Natural killer cell (primary cell): ENCODE measurements around the gene PTPRJ. TPM values are rescaled to one million over a fixed set of nuclear protein-coding genes. Genes with fewer than 3 reads are reported as not detected.

Experiments used
- ATAC-seq, 3 donors: fragments of 150-1000 bp in 2 of 3; fragments of 200-7000 bp in 1 of 3; cut with Tn5 transposase; 1 replicate in 1 of 3; 2 replicates in 2 of 3; pipeline ENCODE4 v1.10.0; 2021; ENCODE audit warnings: mild to moderate bottlenecking in 2 of 3, moderate library complexity in 2 of 3
- DNase-seq, 2 donors: peaks; one replicate each; pipeline versions ENCODE4 v3.0.0 to v3.0.0-alpha.2; 2013 to 2021; ENCODE audit warnings: mixed read lengths in 1 of 2
- H3K27ac ChIP-seq: one replicate; pipeline ENCODE4 v1.5.1; 2013; ENCODE audit warnings: mild to moderate bottlenecking, low read length
- H3K27me3 ChIP-seq: one replicate; pipeline ENCODE4 v1.6.1; 2013; ENCODE audit warnings: low read length; ENCODE audit not compliant: control insufficient read depth, insufficient read depth
- H3K36me3 ChIP-seq: one replicate; pipeline ENCODE4 v1.6.1; 2013; ENCODE audit warnings: low read length; ENCODE audit not compliant: control insufficient read depth, insufficient read depth
- H3K4me1 ChIP-seq: one replicate; pipeline ENCODE4 v1.6.1; 2013; ENCODE audit warnings: low read length; ENCODE audit not compliant: control insufficient read depth, insufficient read depth
- H3K4me3 ChIP-seq: one replicate; pipeline ENCODE4 v1.5.1; 2013; ENCODE audit warnings: low read length
- H3K9me3 ChIP-seq: one replicate; pipeline ENCODE4 v1.6.1; 2013; ENCODE audit warnings: low read length; ENCODE audit not compliant: control insufficient read depth, insufficient read depth
- H3K27ac Mint-ChIP-seq, 2 donors: one replicate each; pipeline ENCODE4 v1.8.0; 2022; ENCODE audit warnings: mild to moderate bottlenecking in 2 of 2, mixed read lengths in 2 of 2, moderate library complexity in 1 of 2
- H3K27me3 Mint-ChIP-seq, 2 donors: one replicate each; pipeline ENCODE4 v1.8.0; 2022; ENCODE audit warnings: low read depth in 2 of 2, mixed read lengths in 2 of 2
- H3K36me3 Mint-ChIP-seq: one replicate; pipeline ENCODE4 v1.8.0; 2022; ENCODE audit warnings: mixed read lengths
- H3K4me1 Mint-ChIP-seq, 2 donors: one replicate each; pipeline ENCODE4 v1.8.0; 2022; ENCODE audit warnings: mixed read lengths in 2 of 2
- H3K4me3 Mint-ChIP-seq: one replicate; pipeline ENCODE4 v1.8.0; 2022; ENCODE audit warnings: mild to moderate bottlenecking, moderate library complexity, mixed read lengths
- H3K9me3 Mint-ChIP-seq, 2 donors: one replicate each; pipeline ENCODE4 v1.8.0; 2022; ENCODE audit warnings: mixed read lengths in 2 of 2
- CTCF ChIP-seq: fragments of 200-600 bp; IDR thresholded peaks from one replicate; pipeline ENCODE4 v1.8.0; 2022; ENCODE audit warnings: antibody characterized with exemption
- WGBS: methylation state at CpG from one replicate; pipeline ENCODE4 v1.1.7; 2013; ENCODE audit warnings: missing lambda C conversion rate; ENCODE audit not compliant: insufficient coverage; 5-methylcytosine and 5-hydroxymethylcytosine counted together
- intact Hi-C: fragments of 100-400 bp; cut with micrococcal nuclease; formaldehyde crosslinking; loops from one replicate; pipeline ENCODE4 v1.14.2; 2022
- total RNA-seq, 4 donors: library from RNA; stranded (reverse); fragments of 120-200 nt in 1 of 4; gene quantifications; one replicate each; pipeline versions ENCODE4 v1.2.3 to v1.2.4, GENCODE V29; 2013 to 2022

The PTPRJ gene
- total RNA-seq, 3 donors from 2014 or later (not counting 1 experiment from before 2014, with no cell fraction given): 110 to 127 (median 111) TPM

- intact Hi-C loops: no loop called here
- Histone ChIP-seq H3K36me3 (no peaks in the 10 kb centered on the region), H3K27ac (peak overlapping the region; percentile 60), H3K4me1 (peaks cover 60% of the 10 kb centered on the region), H3K27me3 (no peaks in the 10 kb centered on the region), H3K9me3 (no peaks in the 10 kb centered on the region), H3K4me3 (no peak overlapping the region)
- Mint-ChIP-seq H3K27me3 (no peaks in the 10 kb centered on the region), H3K4me1 (peaks cover 67 to 85% of the 10 kb centered on the region in 2 donors), H3K36me3 (no peaks in the 10 kb centered on the region), H3K4me3 (no peak overlapping the region), H3K27ac (peak overlapping the region; percentile 67 to 69), H3K9me3 (no peaks in the 10 kb centered on the region)
- ATAC-seq: no peak
- no peak for TF ChIP-seq CTCF
- WGBS: 86% methylated on average over 10 of the region's 10 CpGs
- DNase-seq: no peak
These were observed 125.0 kb downstream of the PTPRJ start for GRCh38 chr11:48105096-48105990.

DNA sequence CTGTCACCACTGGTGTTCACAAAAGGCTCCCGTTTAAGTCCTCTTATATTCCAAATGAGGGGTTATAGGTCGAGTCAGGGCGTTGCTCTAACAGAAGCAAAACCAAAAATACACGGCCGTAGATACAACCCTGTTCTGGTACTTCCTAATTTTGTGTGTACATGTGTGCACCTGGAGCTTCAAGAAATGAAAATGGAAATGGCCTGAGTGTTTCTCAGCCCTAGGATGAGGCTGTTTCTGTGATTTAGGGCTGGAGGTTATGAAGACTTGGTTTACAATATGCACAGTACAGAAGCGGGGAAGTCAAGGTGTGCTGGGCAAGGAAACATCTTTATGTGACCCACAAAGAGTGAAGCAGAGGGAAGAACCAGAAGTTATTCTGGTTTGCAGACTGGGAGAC lies 125.8 kb downstream of the PTPRJ start:
- Histone ChIP-seq H3K36me3 (no peaks in the 10 kb centered on the region), H3K27me3 (no peaks in the 10 kb centered on the region), H3K9me3 (no peaks in the 10 kb centered on the region), H3K27ac (peak overlapping the region; percentile 60), H3K4me1 (peaks cover 59% of the 10 kb centered on the region), H3K4me3 (no peak overlapping the region)
- DNase-seq (no peak), ATAC-seq (no peak)
- H3K4me1 Mint-ChIP-seq: peaks cover 64 to 80% of the 10 kb centered on the region in 2 donors
- WGBS: 45% methylated on average over 6 of the region's 6 CpGs
- intact Hi-C loops: no loop called here
- no peaks in the 10 kb centered on the region for H3K36me3 Mint-ChIP-seq
- peak overlapping the region; percentile 67 to 69 for H3K27ac Mint-ChIP-seq
- no peaks in the 10 kb centered on the region for H3K27me3 Mint-ChIP-seq
- H3K4me3 Mint-ChIP-seq: peak overlapping the region; percentile 22
- TF ChIP-seq CTCF: no peak
- no peaks in the 10 kb centered on the region for H3K9me3 Mint-ChIP-seq

DNA sequence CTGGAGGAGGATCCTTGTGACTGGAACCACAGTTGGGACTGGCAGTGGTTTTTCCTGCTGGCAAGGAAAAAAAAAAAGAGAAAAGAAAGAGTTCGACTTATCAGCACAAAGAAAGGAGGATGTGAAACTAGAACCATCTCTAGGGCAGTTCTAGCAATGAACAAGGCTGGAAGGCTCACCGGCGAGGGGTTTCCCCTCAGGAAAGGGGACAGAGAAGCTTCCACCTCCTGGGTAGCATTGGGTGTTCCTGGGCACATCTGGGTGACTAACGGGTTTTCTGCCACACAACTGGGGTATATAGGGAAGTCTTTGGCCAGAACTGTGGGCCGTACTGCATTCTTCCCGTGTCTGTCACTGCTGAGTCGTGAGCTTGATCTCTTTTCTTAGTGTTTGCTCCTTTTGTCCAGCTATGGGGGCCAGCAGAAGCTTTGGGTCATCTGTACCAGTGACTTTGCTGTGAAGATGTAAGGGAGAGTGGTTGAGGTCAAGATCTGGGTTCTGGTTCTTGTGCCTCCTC lies 126.9 kb downstream of the PTPRJ start:
- TF ChIP-seq CTCF: no peak
- no peaks in the 10 kb centered on the region for H3K36me3 Mint-ChIP-seq
- H3K27ac Mint-ChIP-seq: peak overlapping the region; percentile 67 to 69
- no peaks in the 10 kb centered on the region for H3K36me3 ChIP-seq
- H3K4me3 ChIP-seq: no peak overlapping the region
- peaks cover 55% of the 10 kb centered on the region for H3K4me1 ChIP-seq
- H3K27me3 Mint-ChIP-seq: no peaks in the 10 kb centered on the region
- peak in 1 of 2 donors; percentile 35 for DNase-seq
- 27% methylated on average over 7 of the region's 7 CpGs for WGBS
- intact Hi-C loops: no loop called here
- H3K27me3 ChIP-seq: no peaks in the 10 kb centered on the region
- no peaks in the 10 kb centered on the region for H3K9me3 Mint-ChIP-seq
- H3K4me1 Mint-ChIP-seq: peaks cover 55 to 69% of the 10 kb centered on the region in 2 donors
- no peak overlapping the region for H3K4me3 Mint-ChIP-seq
- H3K27ac ChIP-seq: peak overlapping the region; percentile 5
- no peaks in the 10 kb centered on the region for H3K9me3 ChIP-seq
- ATAC-seq: peak in 1 of 3 donors; percentile 7
